ENCODE measurements around the gene PCDH9. TPM values are rescaled to one million over a fixed set of nuclear protein-coding genes. Genes with fewer than 3 reads are reported as not detected.

The PCDH9 gene
- total RNA-seq, 4 donors from 2014 or later = 5.7 to 12.9 (median 6.8) TPM

GRCh38 chr13:66581675-66582074, 648.5 kb downstream of the PCDH9 start:
- no peak for TF ChIP-seq CTCF (IDR thresholded peaks at IDR 0.05)
- ATAC-seq (ENCODE audit: low FRiP score) (no peak), DNase-seq (ENCODE audit: low spot score) (no peak)

- no peak for TF ChIP-seq CTCF (IDR thresholded peaks at IDR 0.05)
- ATAC-seq (ENCODE audit: low FRiP score) = no peak
- no peak for DNase-seq (ENCODE audit: low spot score)
Observed at GRCh38 chr13:66578305-66578704, 651.8 kb downstream of the PCDH9 start.

- ATAC-seq (ENCODE audit: low FRiP score) = no peak
- TF ChIP-seq CTCF (IDR thresholded peaks at IDR 0.05) = no peak
- DNase-seq (ENCODE audit: low spot score) = no peak
Observed at GRCh38 chr13:66577358-66577757, 652.8 kb downstream of the PCDH9 start.

GRCh38 chr13:66576381-66576780, 653.8 kb downstream of the PCDH9 start:
- no peak for DNase-seq (ENCODE audit: low spot score)
- ATAC-seq (ENCODE audit: low FRiP score) = no peak
- TF ChIP-seq CTCF (IDR thresholded peaks at IDR 0.05) = no peak

- no peak for TF ChIP-seq CTCF (IDR thresholded peaks at IDR 0.05)
Observed at GRCh38 chr13:66574606-66575005, 655.5 kb downstream of the PCDH9 start.

GRCh38 chr13:66567899-66568612, 662.1 kb downstream of the PCDH9 start:
- no peak for ATAC-seq (ENCODE audit: low FRiP score)
- no peak for TF ChIP-seq CTCF (IDR thresholded peaks at IDR 0.05)
- DNase-seq (ENCODE audit: low spot score) = no peak

More at GRCh38 chr13:66574606-66575005, 655.5 kb downstream of the PCDH9 start:
- ATAC-seq (ENCODE audit: low FRiP score) = no peak
- no peak for DNase-seq (ENCODE audit: low spot score)

- no peak for TF ChIP-seq CTCF (IDR thresholded peaks at IDR 0.05)
- DNase-seq (ENCODE audit: low spot score) (no peak), ATAC-seq (ENCODE audit: low FRiP score) (no peak)
Observed at GRCh38 chr13:66565279-66565678, 664.9 kb downstream of the PCDH9 start.

All from omental fat pad (tissue), 4 donors.